MCF 10A (cell line): ENCODE measurements around the gene CSTA. TPM values are rescaled to one million over a fixed set of nuclear protein-coding genes. Genes with fewer than 3 reads are reported as not detected.

Experiments
- BruUV-seq: library from RNA; stranded (reverse); fragments of 400-500 nt; replicated peaks from 2 replicates; lab custom pipeline; 2021; lab: Mats Ljungman, UMichigan
- CTCF ChIA-PET: fragments of 300-600 bp; sonication (Branson Sonifier 250); formaldehyde crosslinking; extraction: SDS; loops from one replicate; lab custom pipeline; 2021; ENCODE audit warnings: antibody characterized with exemption, inconsistent platforms; lab: Yijun Ruan, JAX
- POLR2A ChIA-PET: fragments of 300-600, 350-650 bp; sonication (Branson Sonifier 250); formaldehyde crosslinking; extraction: SDS; loops from one replicate; lab custom pipeline; 2020; ENCODE audit warnings: antibody characterized with exemption, inconsistent platforms; lab: Yijun Ruan, JAX
- DNase-seq: peaks from one replicate; pipeline ENCODE4 v3.0.0-alpha.2; 2018; ENCODE audit not compliant: unreplicated experiment
- H3K27ac Mint-ChIP-seq: one replicate; pipeline ENCODE4 v1.8.0; 2022; ENCODE audit warnings: mild to moderate bottlenecking, low read depth, mixed read lengths; ENCODE audit not compliant: unreplicated experiment
- H3K27me3 Mint-ChIP-seq: one replicate; pipeline ENCODE4 v1.8.0; 2022; ENCODE audit warnings: mixed read lengths; ENCODE audit not compliant: insufficient read depth, unreplicated experiment
- H3K36me3 Mint-ChIP-seq: one replicate; pipeline ENCODE4 v1.8.0; 2022; ENCODE audit warnings: mild to moderate bottlenecking, moderate library complexity, mixed read lengths; ENCODE audit not compliant: insufficient read depth, unreplicated experiment
- H3K4me1 Mint-ChIP-seq: one replicate; pipeline ENCODE4 v1.8.0; 2022; ENCODE audit warnings: mixed read lengths; ENCODE audit not compliant: insufficient read depth, unreplicated experiment
- H3K4me3 Mint-ChIP-seq: one replicate; pipeline ENCODE4 v1.8.0; 2022; ENCODE audit warnings: mild to moderate bottlenecking, moderate library complexity, mixed read lengths; ENCODE audit not compliant: unreplicated experiment
- H3K9me3 Mint-ChIP-seq: one replicate; pipeline ENCODE4 v1.8.0; 2022; ENCODE audit warnings: mixed read lengths; ENCODE audit not compliant: unreplicated experiment
- CTCF ChIP-seq: fragments of 200-600 bp; IDR thresholded peaks from one replicate; pipeline ENCODE4 v1.8.0; 2022; ENCODE audit warnings: antibody characterized with exemption, mild to moderate bottlenecking; ENCODE audit not compliant: unreplicated experiment
- intact Hi-C: fragments of 100-400 bp; cut with micrococcal nuclease; formaldehyde crosslinking; loops from 2 replicates; pipeline ENCODE4 v1.14.1; 2022
- total RNA-seq: library from RNA; stranded (reverse); gene quantifications from 2 replicates; pipeline ENCODE4 v1.2.3, GENCODE V29; 2022

CSTA gene
- total RNA-seq, 1 experiment from 2014 or later, result 133 TPM

- TF ChIP-seq CTCF, result no peak
- Mint-ChIP-seq H3K36me3 (peaks cover 16% of the 10 kb centered on the region), H3K27ac (no peak overlapping the region), H3K4me3 (no peak overlapping the region), H3K9me3 (no peaks in the 10 kb centered on the region), H3K27me3 (no peaks in the 10 kb centered on the region), H3K4me1 (peaks cover 33% of the 10 kb centered on the region)
- no TSS peak for BruUV-seq
- DNase-seq, result no peak
- POLR2A ChIA-PET, result no interaction called here
- CTCF ChIA-PET, result interaction anchor here (1.9 kb wide), 1 partner anchor 72 kb away, joined by 5 read pairs; no protein-coding TSS in a partner anchor
- intact Hi-C loops, result no loop called here
These were observed 52.9 kb downstream of the CSTA start for GRCh38 chr3:122377975-122378374.

- H3K27ac Mint-ChIP-seq, result peak within 1 kb of the TSS; percentile 97
- no peaks in the 10 kb centered on the region for H3K27me3 Mint-ChIP-seq
- ChIA-PET POLR2A (interaction anchor here (0.7 to 4.9 kb wide), 31 partner anchors 10 to 838 kb away, joined by 3 to 91 read pairs (median 6); partner anchors contain the start of genes CSTA, EAF2, HSPBAP1 and KPNA1), CTCF (interaction anchor here (0.6 to 2.7 kb wide), 11 partner anchors 10 to 84 kb away, joined by 3 to 23 read pairs (median 4); no protein-coding TSS in a partner anchor)
- TF ChIP-seq CTCF, result no peak
- BruUV-seq, result no TSS peak
- H3K36me3 Mint-ChIP-seq, result no peaks in the 10 kb centered on the region
- intact Hi-C loops, result no loop called here
- H3K4me3 Mint-ChIP-seq, result peak within 1 kb of the TSS; percentile 98
- no peaks in the 10 kb centered on the region for H3K9me3 Mint-ChIP-seq
- DNase-seq, result peak; percentile 90
- peaks cover 22% of the 10 kb centered on the region for H3K4me1 Mint-ChIP-seq
These were observed 58.0 kb downstream of the CSTA start, which contains the start of gene MIX23 for GRCh38 chr3:122382888-122383666. Gene MIX23 (minus strand): TSS chr3:122383231. CDS start chr3:122383224, 7 bp downstream.

GRCh38 chr3:122383771-122384697 is 59.0 kb downstream of the CSTA start, which contains the start of gene FAM162A:
Gene FAM162A (plus strand): TSS chr3:122384182. CDS start chr3:122384266, 84 bp downstream.
- TF ChIP-seq CTCF, result peak; percentile 22
- Mint-ChIP-seq H3K27me3 (no peaks in the 10 kb centered on the region), H3K36me3 (no peaks in the 10 kb centered on the region), H3K4me3 (peak within 1 kb of the TSS; percentile 98), H3K9me3 (no peaks in the 10 kb centered on the region), H3K4me1 (peaks cover 22% of the 10 kb centered on the region), H3K27ac (peak within 1 kb of the TSS; percentile 97)
- TSS peak; percentile 52 for BruUV-seq
- intact Hi-C loops, result loop anchor here (2.0 kb wide), 1 partner anchor 77 kb away; no protein-coding TSS in a partner anchor
- POLR2A ChIA-PET, result interaction anchor here (0.6 to 4.9 kb wide), 54 partner anchors 9 to 838 kb away, joined by 3 to 91 read pairs (median 4); partner anchors contain the start of genes CSTA, HSPBAP1, KPNA1 and PARP14
- CTCF ChIA-PET, result interaction anchor here (0.6 to 2.7 kb wide), 20 partner anchors 10 to 991 kb away, joined by 3 to 36 read pairs (median 5); partner anchors contain the start of genes CSTA, DTX3L, PARP9 and WDR5B
- DNase-seq, result peak; percentile 93
